HepG2 (cell line): Measurements from ENCODE around the gene TNFAIP8L2. TPM values are rescaled to one million over a fixed set of nuclear protein-coding genes. Genes with fewer than 3 reads are reported as not detected.

Experiments
- ATAC-seq: fragments of 200-7000 bp; cut with Tn5 transposase; 3 replicates; pipeline ENCODE4 v1.9.1; 2020; ENCODE audit warnings: mild to moderate bottlenecking, moderate library complexity
- BruUV-seq: library from RNA; stranded (reverse); fragments of 400-500 nt; replicated peaks from 2 replicates; lab custom pipeline; 2021; lab: Mats Ljungman, UMichigan
- CTCF ChIA-PET: fragments of 300-600 bp; formaldehyde crosslinking; extraction: SDS; loops from one replicate; lab custom pipeline; 2021; ENCODE audit warnings: low total read pairs, inconsistent platforms, low intra/inter-chr PET ratio; lab: Yijun Ruan, JAX
- POLR2A ChIA-PET: fragments of 350-600 bp; sonication (Branson Sonifier 250); formaldehyde crosslinking; loops from one replicate; lab custom pipeline; 2020; ENCODE audit warnings: antibody characterized with exemption, inconsistent platforms; lab: Yijun Ruan, JAX
- DNase-seq: peaks from one replicate; pipeline ENCODE4 v3.0.0-alpha.2; 2015; ENCODE audit warnings: low spot score
- FAIRE-seq: peaks from 3 replicates; lab custom pipeline; 2011; peaks lifted over from hg19 to GRCh38; lab: Jason Lieb, UNC
- H2AFZ ChIP-seq: one replicate; pipeline ENCODE4 v1.6.1; 2011; ENCODE audit warnings: low read length, inconsistent platforms
- H3K27ac ChIP-seq: fragments of 300-600 bp; 3 replicates; pipeline ENCODE4 v1.8.0; 2011; ENCODE audit warnings: mixed run types, mild to moderate bottlenecking, mixed read lengths, low read length, inconsistent platforms; ENCODE audit not compliant: insufficient read depth; ENCODE audit errors: extremely low read length
- H3K27me3 ChIP-seq, 2 experiments: fragments of 200-600 bp in 1 of 2; 2 replicates in 1 of 2; 3 replicates in 1 of 2; pipeline versions ENCODE4 v1.6.0 to v1.8.0; 2011; ENCODE audit warnings: low read length in 2 of 2, mild to moderate bottlenecking in 2 of 2, moderate library complexity in 2 of 2, inconsistent platforms in 1 of 2; ENCODE audit not compliant: insufficient read depth in 2 of 2, control insufficient read depth in 1 of 2
- H3K36me3 ChIP-seq, 2 experiments: fragments of 200-600 bp in 1 of 2; replicated peaks in 1 of 2; 2 replicates in 1 of 2; 3 replicates in 1 of 2; pipeline versions ENCODE4 v1.5.1 to v1.8.0; 2011; ENCODE audit warnings: low read length in 2 of 2, inconsistent platforms in 1 of 2; ENCODE audit not compliant: insufficient read depth in 2 of 2, control insufficient read depth in 1 of 2
- H3K4me1 ChIP-seq: 2 replicates; pipeline ENCODE4 v1.5.1; 2012; ENCODE audit warnings: low read length, inconsistent platforms; ENCODE audit not compliant: insufficient read depth
- H3K4me2 ChIP-seq: 2 replicates; pipeline ENCODE4 v1.6.0; 2011; ENCODE audit warnings: low read depth, low read length, inconsistent platforms
- H3K4me3 ChIP-seq, 3 experiments: fragments of 200-600 bp in 1 of 3; sonication (generic), shearing (Covaris generic) in 1 of 3; replicated peaks in 1 of 3; 2 replicates each; pipeline ENCODE4 v1.5.1; 2011 to 2016; ENCODE audit warnings: low read length in 3 of 3, inconsistent platforms in 2 of 3, low read depth in 2 of 3, mild to moderate bottlenecking in 2 of 3, control low read depth in 1 of 3, mixed read lengths in 1 of 3; ENCODE audit not compliant: insufficient read depth in 1 of 3
- H3K79me2 ChIP-seq: one replicate; pipeline ENCODE4 v1.6.1; 2011; ENCODE audit warnings: low read length, inconsistent platforms; ENCODE audit not compliant: insufficient read depth
- H3K9ac ChIP-seq: 2 replicates; pipeline ENCODE4 v1.6.0; 2011; ENCODE audit warnings: mild to moderate bottlenecking, low read depth, low read length, inconsistent platforms; ENCODE audit not compliant: insufficient read depth
- H3K9me3 ChIP-seq: 2 replicates; pipeline ENCODE4 v1.5.1; 2012; ENCODE audit warnings: mild to moderate bottlenecking, low read length
- H4K20me1 ChIP-seq: 2 replicates; pipeline ENCODE4 v1.6.0; 2011; ENCODE audit warnings: inconsistent platforms, mild to moderate bottlenecking, low read length, moderate library complexity; ENCODE audit not compliant: insufficient read depth
- CTCF ChIP-seq: sonication (generic); formaldehyde crosslinking; IDR thresholded peaks from 2 replicates; pipeline ENCODE4 v1.5.0; 2020; ENCODE audit warnings: mild to moderate bottlenecking, missing genetic modification reagents, moderate library complexity
- ELF4 ChIP-seq: sonication (generic); formaldehyde crosslinking; IDR thresholded peaks from 2 replicates; pipeline ENCODE4 v1.5.0; 2020; ENCODE audit warnings: missing genetic modification reagents, mild to moderate bottlenecking, moderate library complexity, borderline replicate concordance
- RAD21 ChIP-seq: fragments of 450-650 bp; formaldehyde crosslinking; IDR thresholded peaks from 2 replicates; pipeline ENCODE4 v1.5.0; 2020; ENCODE audit warnings: mild to moderate bottlenecking
- ZBTB3 ChIP-seq: sonication (generic); formaldehyde crosslinking; IDR thresholded peaks from 2 replicates; pipeline ENCODE4 v1.4.0; 2020; ENCODE audit warnings: low read depth, mild to moderate bottlenecking, moderate library complexity, missing genetic modification reagents, borderline replicate concordance
- ZNF646 ChIP-seq: sonication (generic); formaldehyde crosslinking; IDR thresholded peaks from 2 replicates; pipeline ENCODE4 v1.9.0; 2021; ENCODE audit warnings: mild to moderate bottlenecking, missing genetic modification reagents
- ZNF788 ChIP-seq: sonication (generic); formaldehyde crosslinking; IDR thresholded peaks from 2 replicates; pipeline ENCODE4 v1.5.0; 2020; ENCODE audit warnings: mild to moderate bottlenecking, missing genetic modification reagents, borderline replicate concordance
- WGBS: methylation state at CpG from one replicate; pipeline ENCODE4 v1.1.6; 2017; ENCODE audit warnings: low lambda C conversion rate; 5-methylcytosine and 5-hydroxymethylcytosine counted together
- in situ Hi-C: cut with HindIII; loops from 2 replicates; pipeline ENCODE4 v1.10.0; 2017; ENCODE audit warnings: low pct_unique_long_range_greater_than_20kb; ENCODE audit not compliant: extremely low pct_ligation_motif_present
- intact Hi-C: fragments of 100-400 bp; cut with micrococcal nuclease; formaldehyde crosslinking; loops from one replicate; pipeline ENCODE4 v1.10.0; 2022; ENCODE audit not compliant: unreplicated experiment
- polyA plus RNA-seq, 8 experiments: library from polyadenylated mRNA; depleted of rRNA in 3 of 8; stranded (reverse) in 7 of 8; unstranded in 1 of 8; fragments of >200 nt; fragmentation: Illumina TruSeq in 4 of 8; extraction: Trizol in 4 of 8; gene quantifications; 2 replicates each; pipeline versions ENCODE4 v1.2.1 to v1.2.3, GENCODE V29; 2011 to 2016; ENCODE audit warnings: low read depth in 4 of 8, missing spikeins in 1 of 8, mixed read lengths in 1 of 8; ENCODE audit not compliant: insufficient read depth in 1 of 8
- total RNA-seq, 5 experiments: library from RNA; depleted of rRNA; stranded (reverse); fragments of >200 nt; fragmentation: Illumina TruSeq; extraction: Trizol; gene quantifications; 2 replicates each; pipeline ENCODE4 v1.2.3, GENCODE V29; 2016; ENCODE audit warnings: low read depth in 1 of 5
- TF ChIP-seq, protein P1 (sequence below): sonication (generic); formaldehyde crosslinking; IDR thresholded peaks from 2 replicates; pipeline ENCODE4 v1.5.0; 2020; ENCODE audit warnings: missing genetic modification reagents, mild to moderate bottlenecking, borderline replicate concordance

TNFAIP8L2 gene
- total and polyA plus RNA-seq, 2 of the 13 experiments (the other 11 are each of a cell fraction or from before 2014, with no cell fraction given) = not detected

GRCh38 chr1:151135433-151136385 is 20.7 kb upstream of the TNFAIP8L2 start:
- H3K4me2 ChIP-seq = no peak overlapping the region
- FAIRE-seq (no peak), ATAC-seq (peak; percentile 41; the same call in 2 of the 3 replicates), DNase-seq (no peak)
- no peak overlapping the region for H2AFZ ChIP-seq
- WGBS = 86% methylated on average over 8 of the region's 12 CpGs
- in situ Hi-C loops = no loop called here
- H3K27me3 ChIP-seq = no peaks in the 10 kb centered on the region
- intact Hi-C loops = no loop called here
- H4K20me1 ChIP-seq = no peaks in the 10 kb centered on the region
- CTCF ChIA-PET = no interaction called here
- H3K4me1 ChIP-seq = no peaks in the 10 kb centered on the region
- no peak overlapping the region for H3K27ac ChIP-seq
- no peaks in the 10 kb centered on the region for H3K36me3 ChIP-seq
- no TSS peak for BruUV-seq
- TF ChIP-seq CTCF = peak; percentile 28
- TF ChIP-seq ZBTB3 (CRISPR knock-in tag) = no peak
- no peaks in the 10 kb centered on the region for H3K9me3 ChIP-seq
- H3K4me3 ChIP-seq = no peak overlapping the region
- H3K79me2 ChIP-seq = no peaks in the 10 kb centered on the region
- no peak overlapping the region for H3K9ac ChIP-seq
- POLR2A ChIA-PET = interaction anchor here (0.6 kb wide), 1 partner anchor 37 kb away, joined by 3 read pairs; no protein-coding TSS in a partner anchor

DNA sequence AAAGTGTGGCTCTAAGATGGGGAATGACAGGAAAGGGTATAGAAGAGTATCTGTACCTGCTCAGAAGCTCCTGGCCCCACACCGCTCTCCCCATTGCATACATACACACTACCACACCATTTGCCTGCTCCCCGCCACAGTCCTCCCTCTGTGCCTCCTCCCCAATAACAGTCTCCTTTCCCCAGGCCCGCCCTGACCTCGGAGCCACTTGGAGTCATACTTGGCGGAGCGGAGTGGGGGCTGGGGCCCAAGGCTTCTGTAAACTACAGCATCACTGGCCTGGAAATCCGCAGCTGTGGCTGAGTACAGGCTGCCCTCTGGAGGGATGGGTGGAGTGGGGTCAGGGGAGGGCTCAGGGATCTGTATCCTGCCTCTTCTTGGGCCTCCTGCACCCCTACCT is 18.7 kb upstream of the TNFAIP8L2 start:
- Histone ChIP-seq H3K9me3 (no peaks in the 10 kb centered on the region), H4K20me1 (no peaks in the 10 kb centered on the region), H3K4me3 (no peak overlapping the region), H3K4me2 (no peak overlapping the region), H3K9ac (no peak overlapping the region), H3K36me3 (no peaks in the 10 kb centered on the region), H3K79me2 (no peaks in the 10 kb centered on the region), H2AFZ (no peak overlapping the region), H3K27me3 (no peaks in the 10 kb centered on the region), H3K27ac (no peak overlapping the region), H3K4me1 (no peaks in the 10 kb centered on the region)
- no peak for ATAC-seq
- ChIA-PET CTCF (no interaction called here), POLR2A (interaction anchor here (1.2 kb wide), 1 partner anchor 10 kb away, joined by 3 read pairs; no protein-coding TSS in a partner anchor)
- FAIRE-seq = no peak
- WGBS = 95% methylated on average over 7 of the region's 7 CpGs
- no peak for DNase-seq
- intact Hi-C loops (no loop called here), in situ Hi-C loops (no loop called here)
- BruUV-seq = no TSS peak
- no peak for TF ChIP-seq ELF4
- TF ChIP-seq ZNF646 (CRISPR knock-in tag) = no peak
- no peak for TF ChIP-seq ZNF788 (CRISPR knock-in tag)
- no peak for TF ChIP-seq RAD21 (CRISPR knock-in tag)
- TF ChIP-seq, protein P1, sequence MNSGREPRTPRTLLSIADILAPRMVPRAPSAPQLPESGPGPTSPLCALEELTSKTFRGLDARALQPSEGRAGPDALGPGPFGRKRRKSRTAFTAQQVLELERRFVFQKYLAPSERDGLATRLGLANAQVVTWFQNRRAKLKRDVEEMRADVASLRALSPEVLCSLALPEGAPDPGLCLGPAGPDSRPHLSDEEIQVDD (CRISPR knock-in tag) = no peak
